Common myeloid progenitor, CD34-positive (primary cell): ENCODE data around the gene TNC.

ENCODE experiments used
- CTCF ChIA-PET: fragments of 350-600 bp; sonication (Branson Sonifier 250); formaldehyde crosslinking; loops from one replicate; lab custom pipeline; 2021; ENCODE audit warnings: antibody characterized with exemption; lab: Charles Lee
- POLR2A ChIA-PET: fragments of 350-600 bp; sonication (Branson Sonifier 250); formaldehyde crosslinking; loops from one replicate; lab custom pipeline; 2021; ENCODE audit warnings: antibody characterized with exemption; lab: Charles Lee
- DNase-seq, 3 donors: peaks; one replicate each; pipeline versions ENCODE4 v3.0.0 to v3.0.0-alpha.2; 2013
- H3K27ac ChIP-seq, 2 experiments: 1 replicate in 1 of 2; 2 replicates in 1 of 2; pipeline ENCODE4 v1.7.0; 2013; ENCODE audit warnings: inconsistent platforms in 2 of 2, low read length in 2 of 2, mild to moderate bottlenecking in 2 of 2, low read depth in 1 of 2, moderate library complexity in 1 of 2; ENCODE audit not compliant: severe bottlenecking in 2 of 2, insufficient read depth in 1 of 2, poor library complexity in 1 of 2
- H3K27me3 ChIP-seq, 5 experiments: replicated peaks in 2 of 5; 1 replicate in 3 of 5; 2 replicates in 2 of 5; pipeline versions ENCODE4 v1.6.1 to v1.7.0; 2013; ENCODE audit warnings: low read length in 4 of 5, mild to moderate bottlenecking in 2 of 5, moderate library complexity in 2 of 5, inconsistent platforms in 1 of 5; ENCODE audit not compliant: insufficient read depth in 5 of 5, control insufficient read depth in 4 of 5
- H3K36me3 ChIP-seq, 4 experiments: 1 replicate in 2 of 4; 2 replicates in 2 of 4; pipeline versions ENCODE4 v1.6.1 to v1.7.0; 2013; ENCODE audit warnings: low read length in 3 of 4, control low read depth in 1 of 4, mild to moderate bottlenecking in 1 of 4; ENCODE audit not compliant: control insufficient read depth in 4 of 4, insufficient read depth in 4 of 4
- H3K4me1 ChIP-seq, 4 experiments: 1 replicate in 3 of 4; 2 replicates in 1 of 4; pipeline versions ENCODE4 v1.6.1 to v1.7.1; 2013; ENCODE audit warnings: low read length in 3 of 4, mild to moderate bottlenecking in 3 of 4, control low read depth in 1 of 4, inconsistent platforms in 1 of 4, moderate library complexity in 1 of 4; ENCODE audit not compliant: control insufficient read depth in 4 of 4, insufficient read depth in 4 of 4; ENCODE audit errors: control extremely low read depth in 1 of 4
- H3K4me3 ChIP-seq, 7 experiments: 1 replicate in 4 of 7; 2 replicates in 3 of 7; pipeline versions ENCODE4 v1.5.1 to v1.7.0; 2013; ENCODE audit warnings: mild to moderate bottlenecking in 7 of 7, low read length in 6 of 7, moderate library complexity in 6 of 7, inconsistent platforms in 2 of 7, low read depth in 2 of 7, control low read depth in 1 of 7; ENCODE audit not compliant: insufficient read depth in 4 of 7, control insufficient read depth in 1 of 7; ENCODE audit errors: extremely low read depth in 1 of 7
- H3K9me3 ChIP-seq, 5 experiments: 1 replicate in 4 of 5; 2 replicates in 1 of 5; pipeline versions ENCODE4 v1.6.1 to v1.7.1; 2013; ENCODE audit warnings: low read length in 4 of 5, mild to moderate bottlenecking in 2 of 5, inconsistent platforms in 1 of 5, low read depth in 1 of 5, moderate library complexity in 1 of 5; ENCODE audit not compliant: control insufficient read depth in 4 of 5, insufficient read depth in 2 of 5; ENCODE audit errors: control extremely low read depth in 1 of 5
- WGBS: methylation state at CpG from one replicate; pipeline ENCODE4 v1.1.5; 2013; ENCODE audit not compliant: insufficient coverage; 5-methylcytosine and 5-hydroxymethylcytosine counted together

The TNC gene

GRCh38 chr9:115114546-115114945, 3.4 kb downstream of the TNC start:
- Histone ChIP-seq H3K27ac (no peak overlapping the region), H3K9me3 (no peaks in the 10 kb centered on the region), H3K27me3 (peaks cover 11 to 46% (median 27%) of the 10 kb centered on the region in 5 experiments), H3K4me3 (no peak overlapping the region), H3K36me3 (no peaks in the 10 kb centered on the region), H3K4me1 (peaks cover 0 to 15% (median 5%) of the 10 kb centered on the region in 4 experiments)
- ChIA-PET CTCF (no interaction called here), POLR2A (no interaction called here)
- DNase-seq = no peak
- WGBS = no CpG with 5 or more reads among the region's 2 CpGs

- Histone ChIP-seq H3K4me1 (peaks cover 0 to 14% (median 5%) of the 10 kb centered on the region in 4 experiments), H3K27me3 (peaks cover 11 to 42% (median 25%) of the 10 kb centered on the region in 5 experiments), H3K9me3 (no peaks in the 10 kb centered on the region), H3K36me3 (no peaks in the 10 kb centered on the region), H3K27ac (no peak overlapping the region), H3K4me3 (no peak overlapping the region)
- POLR2A ChIA-PET = no interaction called here
- DNase-seq = no peak
- WGBS = 100% methylated on average over 2 of the region's 4 CpGs
- CTCF ChIA-PET = no interaction called here
Measured at GRCh38 chr9:115114084-115114483, 3.9 kb downstream of the TNC start.

- no peak for DNase-seq
- 98% methylated on average over 4 of the region's 4 CpGs for WGBS
- CTCF ChIA-PET = no interaction called here
- Histone ChIP-seq H3K36me3 (no peaks in the 10 kb centered on the region), H3K9me3 (no peaks in the 10 kb centered on the region), H3K4me1 (no peaks in the 10 kb centered on the region), H3K27ac (no peak overlapping the region), H3K27me3 (peaks cover 4 to 20% (median 9%) of the 10 kb centered on the region in 5 experiments), H3K4me3 (no peak overlapping the region)
- POLR2A ChIA-PET = no interaction called here
Measured at GRCh38 chr9:115111874-115112273, 6.1 kb downstream of the TNC start.

- Histone ChIP-seq H3K27ac (no peak overlapping the region), H3K4me3 (no peak overlapping the region), H3K4me1 (no peaks in the 10 kb centered on the region), H3K27me3 (peaks cover 0 to 2% (median 0%) of the 10 kb centered on the region in 5 experiments), H3K36me3 (no peaks in the 10 kb centered on the region), H3K9me3 (no peaks in the 10 kb centered on the region)
- POLR2A ChIA-PET = no interaction called here
- CTCF ChIA-PET = no interaction called here
- DNase-seq = no peak
- WGBS = no CpG with 5 or more reads among the region's 1 CpG
Measured at GRCh38 chr9:115109486-115109885, 8.5 kb downstream of the TNC start.

GRCh38 chr9:115107701-115108100, 10.3 kb downstream of the TNC start:
- H3K27me3 ChIP-seq = peaks cover 0 to 2% (median 0%) of the 10 kb centered on the region in 5 experiments
- CTCF ChIA-PET = no interaction called here
- no peak for DNase-seq
- H3K9me3 ChIP-seq = no peaks in the 10 kb centered on the region
- no peaks in the 10 kb centered on the region for H3K4me1 ChIP-seq
- no peak overlapping the region for H3K27ac ChIP-seq
- 93% methylated on average over 2 of the region's 2 CpGs for WGBS
- no peaks in the 10 kb centered on the region for H3K36me3 ChIP-seq
- POLR2A ChIA-PET = interaction anchor here (1.1 kb wide), 1 partner anchor 10 kb away, joined by 4 read pairs; the partner anchor contains the start of gene TNC
- H3K4me3 ChIP-seq = no peak overlapping the region

GRCh38 chr9:115106642-115107041, 11.3 kb downstream of the TNC start:
- Histone ChIP-seq H3K9me3 (no peaks in the 10 kb centered on the region), H3K4me3 (no peak overlapping the region), H3K4me1 (no peaks in the 10 kb centered on the region), H3K36me3 (no peaks in the 10 kb centered on the region), H3K27me3 (no peaks in the 10 kb centered on the region), H3K27ac (no peak overlapping the region)
- ChIA-PET POLR2A (no interaction called here), CTCF (no interaction called here)
- DNase-seq = no peak
- 50% methylated on average over 1 of the region's 2 CpGs for WGBS

GRCh38 chr9:115106001-115106400, 12.0 kb downstream of the TNC start:
- H3K9me3 ChIP-seq = no peaks in the 10 kb centered on the region
- CTCF ChIA-PET = no interaction called here
- no peaks in the 10 kb centered on the region for H3K27me3 ChIP-seq
- no peak overlapping the region for H3K4me3 ChIP-seq
- H3K36me3 ChIP-seq = no peaks in the 10 kb centered on the region
- no peaks in the 10 kb centered on the region for H3K4me1 ChIP-seq
- H3K27ac ChIP-seq = no peak overlapping the region
- 100% methylated on average over 1 of the region's 1 CpG for WGBS
- no peak for DNase-seq
- POLR2A ChIA-PET = interaction anchor here (0.7 kb wide), 1 partner anchor 219 kb away, joined by 3 read pairs; no protein-coding TSS in a partner anchor
